Nephron progenitor cell (in vitro differentiated cells): Measurements from ENCODE around the gene SCGB1D2.

Source experiments
- DNase-seq: peaks from one replicate; pipeline ENCODE4 v3.0.0; 2021
- H3K27ac Mint-ChIP-seq: 2 replicates; pipeline ENCODE4 v1.8.0; 2021; ENCODE audit warnings: mild to moderate bottlenecking, moderate library complexity, mixed read lengths
- H3K27me3 Mint-ChIP-seq: 2 replicates; pipeline ENCODE4 v1.8.0; 2021; ENCODE audit warnings: mild to moderate bottlenecking, low read depth, mixed read lengths; ENCODE audit not compliant: poor library complexity
- H3K36me3 Mint-ChIP-seq: 2 replicates; pipeline ENCODE4 v1.8.0; 2021; ENCODE audit warnings: low read depth, mixed read lengths
- H3K4me1 Mint-ChIP-seq: 2 replicates; pipeline ENCODE4 v1.8.0; 2021; ENCODE audit warnings: mixed read lengths
- H3K4me3 Mint-ChIP-seq: 2 replicates; pipeline ENCODE4 v1.8.0; 2021; ENCODE audit warnings: mild to moderate bottlenecking, moderate library complexity, mixed read lengths
- H3K9me3 Mint-ChIP-seq: 2 replicates; pipeline ENCODE4 v1.8.0; 2021; ENCODE audit warnings: mild to moderate bottlenecking, moderate library complexity, mixed read lengths
- CTCF ChIP-seq: fragments of 200-600 bp; sonication (generic); IDR thresholded peaks from 2 replicates; pipeline ENCODE4 v1.5.0; 2021; ENCODE audit warnings: antibody characterized with exemption

SCGB1D2 gene

GRCh38 chr11:62266558-62266957 is 24.5 kb downstream of the SCGB1D2 start:
- Mint-ChIP-seq H3K9me3 (no peaks in the 10 kb centered on the region), H3K27me3 (peaks cover 27% of the 10 kb centered on the region), H3K36me3 (no peaks in the 10 kb centered on the region), H3K4me3 (no peak overlapping the region), H3K27ac (no peak overlapping the region), H3K4me1 (no peaks in the 10 kb centered on the region)
- no peak for TF ChIP-seq CTCF
- no peak for DNase-seq

GRCh38 chr11:62267050-62267449 is 25.0 kb downstream of the SCGB1D2 start:
- no peak for TF ChIP-seq CTCF
- Mint-ChIP-seq H3K27me3 (peaks cover 28% of the 10 kb centered on the region), H3K4me3 (no peak overlapping the region), H3K27ac (no peak overlapping the region), H3K9me3 (no peaks in the 10 kb centered on the region), H3K36me3 (no peaks in the 10 kb centered on the region), H3K4me1 (no peaks in the 10 kb centered on the region)
- no peak for DNase-seq

GRCh38 chr11:62267576-62267975 is 25.5 kb downstream of the SCGB1D2 start:
- Mint-ChIP-seq H3K27ac (no peak overlapping the region), H3K9me3 (no peaks in the 10 kb centered on the region), H3K4me1 (no peaks in the 10 kb centered on the region), H3K36me3 (no peaks in the 10 kb centered on the region), H3K27me3 (peaks cover 33% of the 10 kb centered on the region), H3K4me3 (no peak overlapping the region)
- TF ChIP-seq CTCF = no peak
- DNase-seq = no peak

- Mint-ChIP-seq H3K9me3 (no peaks in the 10 kb centered on the region), H3K4me3 (no peak within 1 kb of the TSS), H3K27ac (no peak within 1 kb of the TSS), H3K27me3 (peaks cover 29% of the 10 kb centered on the region), H3K4me1 (no peaks in the 10 kb centered on the region), H3K36me3 (no peaks in the 10 kb centered on the region)
- no peak for TF ChIP-seq CTCF
- DNase-seq = no peak
Observed at GRCh38 chr11:62269654-62270278, 27.7 kb downstream of the SCGB1D2 start, which contains the start of gene SCGB2A2. TSS of gene SCGB2A2 (plus strand) at chr11:62270158. CDS start at chr11:62270217, 59 bp downstream.

GRCh38 chr11:62273284-62273683 is 31.2 kb downstream of the SCGB1D2 start:
- Mint-ChIP-seq H3K4me3 (no peak overlapping the region), H3K4me1 (no peaks in the 10 kb centered on the region), H3K27me3 (peaks cover 20% of the 10 kb centered on the region), H3K36me3 (no peaks in the 10 kb centered on the region), H3K9me3 (peaks cover 18% of the 10 kb centered on the region), H3K27ac (no peak overlapping the region)
- no peak for DNase-seq
- no peak for TF ChIP-seq CTCF

GRCh38 chr11:62273789-62274275 is 31.8 kb downstream of the SCGB1D2 start:
- Mint-ChIP-seq H3K36me3 (no peaks in the 10 kb centered on the region), H3K4me3 (no peak overlapping the region), H3K9me3 (peaks cover 18% of the 10 kb centered on the region), H3K27me3 (peaks cover 14% of the 10 kb centered on the region), H3K4me1 (no peaks in the 10 kb centered on the region), H3K27ac (no peak overlapping the region)
- no peak for DNase-seq
- TF ChIP-seq CTCF = no peak
